Smooth muscle cell (in vitro differentiated cells): ENCODE data around the gene AHCYL2. TPM values are rescaled to one million over a fixed set of nuclear protein-coding genes. Genes with fewer than 3 reads are reported as not detected.

Experiments
- DNase-seq: peaks from one replicate; lab custom pipeline; 2025; ENCODE audit not compliant: unreplicated experiment; lab: John Stamatoyannopoulos, UW
- H2AFZ ChIP-seq: fragments of 200-600 bp; sonication (generic); 2 replicates; pipeline ENCODE4 v1.6.0; 2016; ENCODE audit warnings: antibody characterized with exemption, low read depth, mild to moderate bottlenecking
- H3F3A ChIP-seq: fragments of 200-600 bp; sonication (generic); 2 replicates; pipeline ENCODE4 v1.6.0; 2017; ENCODE audit warnings: antibody characterized with exemption, low read depth
- H3K27ac ChIP-seq: fragments of 200-600 bp; sonication (generic); 2 replicates; pipeline ENCODE4 v1.5.1; 2016; ENCODE audit warnings: low read depth, mild to moderate bottlenecking
- H3K27me3 ChIP-seq: fragments of 200-600 bp; sonication (generic); 2 replicates; pipeline ENCODE4 v1.6.1; 2016; ENCODE audit warnings: low read depth, mild to moderate bottlenecking
- H3K36me3 ChIP-seq: fragments of 200-600 bp; sonication (generic); 2 replicates; pipeline ENCODE4 v1.5.1; 2016; ENCODE audit warnings: low read depth
- H3K4me1 ChIP-seq: fragments of 200-600 bp; sonication (generic); 2 replicates; pipeline ENCODE4 v1.5.1; 2016; ENCODE audit warnings: low read depth
- H3K4me2 ChIP-seq: fragments of 200-600 bp; sonication (generic); 2 replicates; pipeline ENCODE4 v1.6.0; 2016; ENCODE audit warnings: mild to moderate bottlenecking
- H3K4me3 ChIP-seq: fragments of 200-600 bp; sonication (generic); 2 replicates; pipeline ENCODE4 v1.5.1; 2016; ENCODE audit warnings: mild to moderate bottlenecking
- H3K79me2 ChIP-seq: fragments of 200-600 bp; sonication (generic); 2 replicates; pipeline ENCODE4 v1.6.0; 2016; ENCODE audit warnings: low read depth, mild to moderate bottlenecking
- H3K9ac ChIP-seq: fragments of 200-600 bp; sonication (generic); 2 replicates; pipeline ENCODE4 v1.6.0; 2016; ENCODE audit warnings: low read depth
- H3K9me3 ChIP-seq: fragments of 200-600 bp; sonication (generic); replicated peaks from 2 replicates; pipeline ENCODE4 v1.5.1; 2016; ENCODE audit warnings: low read depth
- H4K20me1 ChIP-seq: fragments of 200-600 bp; sonication (generic); 2 replicates; pipeline ENCODE4 v1.6.0; 2016; ENCODE audit warnings: low read depth
- CTCF ChIP-seq: fragments of 200-600 bp; sonication (generic); IDR thresholded peaks from 2 replicates; pipeline ENCODE4 v1.5.1; 2017; ENCODE audit warnings: borderline replicate concordance, mild to moderate bottlenecking, antibody characterized with exemption; ENCODE audit not compliant: insufficient read depth, poor library complexity, severe bottlenecking
- WGBS: methylation state at CpG from one replicate; pipeline ENCODE4 v1.1.7; 2016; ENCODE audit warnings: low lambda C conversion rate; 5-methylcytosine and 5-hydroxymethylcytosine counted together
- polyA plus RNA-seq: library from polyadenylated mRNA; unstranded; fragments of >200 nt; fragmentation: Nextera tagmentation; extraction: Ambion mirVana; gene quantifications from 2 replicates; pipeline ENCODE4 v1.2.1, GENCODE V29; 2016
- total RNA-seq: library from RNA; depleted of rRNA; stranded (reverse); fragments of >200 nt; gene quantifications from 2 replicates; pipeline ENCODE4 v1.2.3, GENCODE V29; 2014

The AHCYL2 gene
- total and polyA plus RNA-seq, 2 experiments from 2014 or later: 6.3 to 7.3 TPM

- 92% methylated on average over 5 of the region's 5 CpGs for WGBS
- no peak overlapping the region for H3K27ac ChIP-seq
- H3K27me3 ChIP-seq: peaks cover 24% of the 10 kb centered on the region
- no peak for DNase-seq
- no peak overlapping the region for H2AFZ ChIP-seq
- H3F3A ChIP-seq: no peaks in the 10 kb centered on the region
- no peak for TF ChIP-seq CTCF
- H3K4me3 ChIP-seq: no peak overlapping the region
- peaks cover 12% of the 10 kb centered on the region for H3K4me1 ChIP-seq
- H3K4me2 ChIP-seq: no peak overlapping the region
- no peaks in the 10 kb centered on the region for H4K20me1 ChIP-seq
- H3K9me3 ChIP-seq: no peaks in the 10 kb centered on the region
- H3K79me2 ChIP-seq: no peaks in the 10 kb centered on the region
- H3K9ac ChIP-seq: no peak overlapping the region
- no peaks in the 10 kb centered on the region for H3K36me3 ChIP-seq
These were observed 211.6 kb downstream of the AHCYL2 start for GRCh38 chr7:129436335-129436923.

- Histone ChIP-seq H3K27me3 (peaks cover 20% of the 10 kb centered on the region), H3K4me1 (peaks cover 12% of the 10 kb centered on the region), H3K36me3 (no peaks in the 10 kb centered on the region), H3F3A (no peaks in the 10 kb centered on the region), H2AFZ (no peak overlapping the region), H3K27ac (no peak overlapping the region), H4K20me1 (no peaks in the 10 kb centered on the region), H3K9ac (no peak overlapping the region), H3K9me3 (no peaks in the 10 kb centered on the region), H3K4me2 (no peak overlapping the region), H3K4me3 (no peak overlapping the region), H3K79me2 (no peaks in the 10 kb centered on the region)
- TF ChIP-seq CTCF: no peak
- WGBS: 95% methylated on average over 5 of the region's 5 CpGs
- no peak for DNase-seq
These were observed 212.4 kb downstream of the AHCYL2 start for GRCh38 chr7:129437190-129437589.

GRCh38 chr7:129438281-129438838, 213.5 kb downstream of the AHCYL2 start:
- Histone ChIP-seq H3K4me3 (no peak overlapping the region), H3K27ac (no peak overlapping the region), H3K79me2 (no peaks in the 10 kb centered on the region), H3F3A (no peaks in the 10 kb centered on the region), H3K36me3 (no peaks in the 10 kb centered on the region), H2AFZ (no peak overlapping the region), H3K27me3 (peaks cover 11% of the 10 kb centered on the region), H3K4me2 (no peak overlapping the region), H3K9ac (no peak overlapping the region), H4K20me1 (no peaks in the 10 kb centered on the region), H3K9me3 (no peaks in the 10 kb centered on the region), H3K4me1 (peaks cover 12% of the 10 kb centered on the region)
- no peak for TF ChIP-seq CTCF
- 95% methylated on average over 6 of the region's 6 CpGs for WGBS
- no peak for DNase-seq
